Mammary epithelial cell (primary cell): ENCODE data around the gene MS4A12.

ENCODE experiments used
- CTCF ChIP-seq, 2 donors: IDR thresholded peaks in 1 of 2; conservative IDR thresholded peaks in 1 of 2; 2 replicates each; pipeline ENCODE4 v1.5.1; 2011 to 2012; ENCODE audit warnings: inconsistent platforms in 2 of 2, low read length in 2 of 2, mild to moderate bottlenecking in 2 of 2, control low read depth in 1 of 2, low read depth in 1 of 2; ENCODE audit not compliant: insufficient read depth in 1 of 2; ENCODE audit errors: extremely low read depth in 1 of 2
- EZH2 ChIP-seq: IDR thresholded peaks from 2 replicates; pipeline ENCODE4 v1.6.1; 2012; ENCODE audit warnings: low read length, inconsistent platforms, borderline replicate concordance

- TF ChIP-seq CTCF (conservative IDR thresholded peaks at IDR 0.05 in 1 of 2, IDR thresholded peaks at IDR 0.05 in 1 of 2; ENCODE audit: extremely low read depth in 1 of 2, insufficient read depth in 1 of 2, low read depth in 1 of 2, low read length in 2 of 2) (no peak), EZH2 (no peak)
These were observed 5.8 kb downstream of the MS4A12 start for GRCh38 chr11:60498399-60498798.
